HEK293 (cell line): ENCODE results near the gene MOGAT3.

Experiments used
- CTCF ChIA-PET: fragments of 350-600 bp; formaldehyde crosslinking; extraction: SDS; loops from one replicate; lab custom pipeline; 2021; ENCODE audit warnings: antibody characterized with exemption; lab: Yijun Ruan, JAX
- POLR2A ChIA-PET: fragments of 300-600 bp; formaldehyde crosslinking; extraction: SDS; loops from one replicate; lab custom pipeline; 2020; ENCODE audit warnings: antibody characterized with exemption, inconsistent platforms; lab: Yijun Ruan, JAX
- H3K27ac ChIP-seq: fragments of 200-500 bp; sonication (Bioruptor generic); 2 replicates; pipeline ENCODE4 v1.5.1; 2014; ENCODE audit warnings: low read depth, low read length, control low read depth, inconsistent platforms; ENCODE audit errors: extremely low read depth
- H3K36me3 ChIP-seq, 2 experiments: fragments of 200-500 bp in 1 of 2; sonication (Bioruptor generic) in 1 of 2; 1 replicate in 1 of 2; 2 replicates in 1 of 2; pipeline ENCODE4 v1.5.1; 2014 to 2017; ENCODE audit warnings: inconsistent platforms in 2 of 2, low read length in 2 of 2; ENCODE audit not compliant: control insufficient read depth in 2 of 2, insufficient read depth in 1 of 2
- H3K4me1 ChIP-seq: fragments of 200-500 bp; sonication (Bioruptor generic); 2 replicates; pipeline ENCODE4 v1.5.1; 2014; ENCODE audit warnings: mild to moderate bottlenecking, low read length, inconsistent platforms; ENCODE audit not compliant: control insufficient read depth, insufficient read depth
- H3K4me3 ChIP-seq: 2 replicates; pipeline ENCODE4 v1.5.1; 2011; ENCODE audit warnings: low read depth, mild to moderate bottlenecking, control low read depth, low read length, moderate library complexity
- H3K9me3 ChIP-seq: fragments of 200-500 bp; sonication (Bioruptor generic); 2 replicates; pipeline ENCODE4 v1.5.1; 2014; ENCODE audit warnings: low read depth, low read length, inconsistent platforms; ENCODE audit not compliant: control insufficient read depth, insufficient read depth
- EGR2 ChIP-seq: fragments of 450-650 bp; formaldehyde crosslinking; IDR thresholded peaks from 2 replicates; pipeline ENCODE4 v1.5.1; 2016; ENCODE audit warnings: low read depth, missing biosample characterization, missing genetic modification characterization
- GLIS2 ChIP-seq: fragments of 450-650 bp; formaldehyde crosslinking; IDR thresholded peaks from 2 replicates; pipeline ENCODE4 v1.5.1; 2016; ENCODE audit warnings: missing biosample characterization, missing genetic modification characterization
- SCRT2 ChIP-seq: fragments of 450-650 bp; formaldehyde crosslinking; IDR thresholded peaks from 2 replicates; pipeline ENCODE4 v1.5.1; 2016; ENCODE audit warnings: missing biosample characterization, missing genetic modification characterization
- ZBTB1 ChIP-seq: fragments of 450-650 bp; formaldehyde crosslinking; IDR thresholded peaks from 2 replicates; pipeline ENCODE4 v1.5.1; 2016; ENCODE audit warnings: missing biosample characterization, missing genetic modification characterization
- ZBTB17 ChIP-seq: fragments of 450-650 bp; formaldehyde crosslinking; IDR thresholded peaks from 2 replicates; pipeline ENCODE4 v1.5.1; 2016; ENCODE audit warnings: missing biosample characterization, missing genetic modification characterization
- ZFHX2 ChIP-seq: fragments of 450-650 bp; formaldehyde crosslinking; conservative IDR thresholded peaks from 2 replicates; pipeline ENCODE4 v1.5.1; 2016; ENCODE audit warnings: missing biosample characterization, missing genetic modification characterization
- ZIC2 ChIP-seq: fragments of 450-650 bp; formaldehyde crosslinking; IDR thresholded peaks from 2 replicates; pipeline ENCODE4 v1.5.1; 2016; ENCODE audit warnings: missing biosample characterization, missing genetic modification characterization
- ZNF157 ChIP-seq: fragments of 450-650 bp; formaldehyde crosslinking; IDR thresholded peaks from 2 replicates; pipeline ENCODE4 v1.5.1; 2016; ENCODE audit warnings: missing biosample characterization, missing genetic modification characterization
- ZNF324 ChIP-seq: fragments of 450-650 bp; formaldehyde crosslinking; IDR thresholded peaks from 2 replicates; pipeline ENCODE4 v1.5.1; 2016; ENCODE audit warnings: missing biosample characterization, missing genetic modification characterization
- ZNF561 ChIP-seq: fragments of 450-650 bp; IDR thresholded peaks from 2 replicates; pipeline ENCODE4 v1.5.1; 2018; ENCODE audit warnings: missing biosample characterization, missing genetic modification characterization, borderline replicate concordance
- TF ChIP-seq, protein P1 (sequence below): fragments of 450-650 bp; formaldehyde crosslinking; conservative IDR thresholded peaks from 2 replicates; pipeline ENCODE4 v1.5.1; 2016; ENCODE audit warnings: low read depth, missing biosample characterization, missing genetic modification characterization

The MOGAT3 gene

DNA sequence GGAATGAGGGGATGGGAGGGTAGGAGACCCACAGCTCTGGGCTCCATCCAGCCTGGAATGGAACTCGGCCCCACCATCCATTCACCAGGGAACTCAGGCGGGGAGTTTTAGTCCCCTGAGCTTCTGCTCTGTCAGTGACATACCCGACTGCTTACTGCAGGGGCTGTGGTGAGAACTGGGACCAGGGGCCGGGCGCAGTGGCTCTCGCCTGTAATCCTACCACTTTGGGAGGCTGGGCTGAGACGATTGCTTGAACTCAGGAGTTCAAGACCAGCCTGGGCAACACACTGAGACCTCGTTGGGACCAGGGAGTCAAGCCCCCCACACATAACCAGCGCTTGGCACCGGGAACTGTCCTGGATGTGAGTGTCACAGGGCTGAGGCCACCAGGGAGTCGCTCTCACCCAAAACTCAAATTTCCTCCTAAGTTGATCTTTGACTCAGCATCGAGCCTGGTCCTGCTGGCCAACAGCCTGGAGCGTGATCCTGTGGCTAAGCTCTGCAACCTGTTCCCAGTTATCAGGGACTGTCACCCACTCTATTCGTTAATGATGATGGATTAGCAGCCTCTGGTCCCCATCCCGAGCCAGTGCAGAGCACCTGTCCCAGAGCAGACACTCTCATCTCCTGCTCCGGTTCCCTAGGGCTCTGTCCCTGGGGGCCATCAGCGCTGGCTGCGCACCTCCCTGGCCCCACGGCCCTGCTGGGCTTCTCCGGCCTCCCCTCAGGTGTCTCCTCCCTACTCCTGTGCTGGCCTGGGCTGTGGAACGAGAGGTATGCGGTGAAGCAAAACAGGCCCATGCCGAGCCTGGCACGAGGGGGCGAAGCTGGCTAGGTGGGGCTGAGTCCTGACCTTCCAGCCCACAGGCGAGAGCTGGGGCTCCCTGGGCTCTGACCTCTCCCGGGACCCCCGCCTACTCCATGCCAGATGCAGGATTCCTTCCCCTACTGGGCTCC, 37.7 kb upstream of the MOGAT3 start:
- ChIA-PET CTCF (interaction anchor here (1.2 kb wide), 1 partner anchor 94 kb away, joined by 3 read pairs; no protein-coding TSS in a partner anchor), POLR2A (no interaction called here)
- no peak for TF ChIP-seq ZNF324 (tag by site-specific recombination)
- 0 out of 2 replicates have a peak, but pooled peaks have one; percentile 43 for TF ChIP-seq EGR2 (tag by site-specific recombination)
- no peak for TF ChIP-seq ZNF561 (tag by site-specific recombination)
- TF ChIP-seq ZBTB1, result no peak
- TF ChIP-seq ZFHX2 (tag by site-specific recombination), result 0 out of 2 replicates have a peak, but pooled peaks have one; percentile 19
- TF ChIP-seq SCRT2, result 0 out of 2 replicates have a peak, but pooled peaks have one; percentile 9
- 0 out of 2 replicates have a peak, but pooled peaks have one; percentile 56 for TF ChIP-seq ZBTB17 (tag by site-specific recombination)
- peak; percentile 17; the same call in 1 of the 2 replicates for TF ChIP-seq ZIC2 (tag by site-specific recombination)
- Histone ChIP-seq H3K9me3 (no peaks in the 10 kb centered on the region), H3K36me3 (peaks cover 0 to 42% of the 10 kb centered on the region in 2 experiments; a peak in 2 of 3 replicates), H3K4me1 (no peaks in the 10 kb centered on the region), H3K27ac (no peak overlapping the region), H3K4me3 (no peak overlapping the region)

DNA sequence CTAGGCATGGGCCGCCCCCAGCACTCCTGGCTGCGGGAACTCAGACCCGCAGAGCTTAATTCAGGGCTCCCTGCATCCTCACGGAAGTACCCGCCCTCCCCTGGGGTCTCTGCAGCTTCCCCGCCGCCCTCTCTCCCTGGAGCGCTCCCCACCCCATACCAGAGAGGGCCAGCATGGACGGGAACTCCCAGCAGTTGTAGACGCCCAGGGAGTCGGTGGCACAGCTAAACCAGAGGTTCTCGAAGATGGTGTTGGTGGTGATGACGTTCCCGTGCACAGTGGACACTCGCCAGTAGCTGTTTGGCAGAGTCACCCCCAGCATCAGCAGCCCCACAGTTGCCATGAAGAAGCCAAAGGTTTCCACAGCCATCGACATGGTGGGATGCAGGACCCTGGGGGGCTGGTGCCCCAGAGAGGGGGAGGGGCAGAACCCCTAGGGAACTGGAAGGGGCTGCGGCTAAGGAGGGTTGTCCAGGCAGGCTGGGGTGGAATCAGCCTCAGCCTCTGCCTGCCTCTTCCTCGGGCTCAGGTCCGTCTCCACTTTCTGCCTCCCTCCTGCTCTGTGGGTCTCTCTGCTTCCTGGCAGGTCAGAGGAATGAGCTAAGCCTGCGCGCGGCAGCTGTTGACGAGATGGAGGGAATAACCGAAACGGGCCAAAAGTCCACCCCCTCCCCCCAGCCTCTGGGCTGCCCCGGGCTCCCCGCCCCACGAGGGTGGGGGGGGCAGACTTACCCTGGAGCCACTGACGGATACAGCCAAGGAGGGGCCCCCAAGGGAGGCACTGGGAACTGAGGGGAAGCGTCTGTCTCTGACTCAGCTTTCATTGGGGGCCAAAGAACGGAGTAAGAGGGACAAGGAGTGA, 36.6 kb upstream of the MOGAT3 start, which contains the start of gene CLDN15:
Gene CLDN15 (minus strand): TSS at position 597 of the 862 bp plus-strand sequence. CDS start 221 bp downstream, at position 376.
- TF ChIP-seq ZNF157 (tag by site-specific recombination) (no peak), GLIS2 (peak; percentile 31; the same call in 1 of the 2 replicates), ZIC2 (tag by site-specific recombination) (0 out of 2 replicates have a peak, but pooled peaks have one; percentile 14)
- TF ChIP-seq, all 188 proteins: peak for 2
- Histone ChIP-seq H3K4me1 (no peaks in the 10 kb centered on the region), H3K4me3 (no peak within 1 kb of the TSS), H3K36me3 (peaks cover 0 to 37% of the 10 kb centered on the region in 2 experiments; a peak in 2 of 3 replicates), H3K9me3 (no peaks in the 10 kb centered on the region), H3K27ac (no peak within 1 kb of the TSS)
- ChIA-PET POLR2A (interaction anchor here (0.6 to 0.9 kb wide), 2 partner anchors 20 to 93 kb away, joined by 3 read pairs; partner anchors contain the start of gene PLOD3), CTCF (interaction anchor here (0.6 to 1.5 kb wide), 2 partner anchors 45 to 63 kb away, joined by 3 to 6 read pairs; no protein-coding TSS in a partner anchor)

DNA sequence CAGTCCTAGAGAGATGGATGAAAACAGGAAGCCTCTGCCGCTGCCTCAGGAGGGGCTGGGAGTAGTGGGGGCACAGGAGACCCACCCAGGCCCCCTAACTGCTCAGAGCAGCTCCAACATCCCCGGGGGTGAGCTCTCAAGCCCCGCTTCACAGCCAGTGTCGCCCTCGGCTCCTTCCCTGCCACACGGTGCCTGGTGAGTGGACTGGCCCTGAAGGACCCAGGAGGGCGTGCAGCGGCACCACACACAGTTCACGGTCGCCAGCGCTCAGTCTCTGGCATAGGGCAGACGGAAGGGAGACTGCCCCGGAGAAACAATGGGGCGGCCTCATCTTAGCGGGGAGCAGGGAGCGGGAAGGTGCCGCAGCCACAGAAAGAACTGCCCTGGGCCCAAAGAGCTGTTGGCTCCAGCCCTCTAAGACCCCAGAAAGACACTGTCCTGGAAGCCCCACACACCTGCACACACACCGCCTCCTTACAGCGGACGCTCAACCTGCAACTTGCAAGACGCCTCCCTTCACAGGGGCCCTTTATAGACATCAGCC, 35.5 kb upstream of the MOGAT3 start:
- CTCF ChIA-PET, result interaction anchor here (1.5 to 1.8 kb wide), 2 partner anchors 8 to 47 kb away, joined by 3 to 28 read pairs; partner anchors contain the start of gene FIS1
- peaks cover 0 to 37% of the 10 kb centered on the region in 2 experiments; a peak in 2 of 3 replicates for H3K36me3 ChIP-seq
- TF ChIP-seq, protein P1, sequence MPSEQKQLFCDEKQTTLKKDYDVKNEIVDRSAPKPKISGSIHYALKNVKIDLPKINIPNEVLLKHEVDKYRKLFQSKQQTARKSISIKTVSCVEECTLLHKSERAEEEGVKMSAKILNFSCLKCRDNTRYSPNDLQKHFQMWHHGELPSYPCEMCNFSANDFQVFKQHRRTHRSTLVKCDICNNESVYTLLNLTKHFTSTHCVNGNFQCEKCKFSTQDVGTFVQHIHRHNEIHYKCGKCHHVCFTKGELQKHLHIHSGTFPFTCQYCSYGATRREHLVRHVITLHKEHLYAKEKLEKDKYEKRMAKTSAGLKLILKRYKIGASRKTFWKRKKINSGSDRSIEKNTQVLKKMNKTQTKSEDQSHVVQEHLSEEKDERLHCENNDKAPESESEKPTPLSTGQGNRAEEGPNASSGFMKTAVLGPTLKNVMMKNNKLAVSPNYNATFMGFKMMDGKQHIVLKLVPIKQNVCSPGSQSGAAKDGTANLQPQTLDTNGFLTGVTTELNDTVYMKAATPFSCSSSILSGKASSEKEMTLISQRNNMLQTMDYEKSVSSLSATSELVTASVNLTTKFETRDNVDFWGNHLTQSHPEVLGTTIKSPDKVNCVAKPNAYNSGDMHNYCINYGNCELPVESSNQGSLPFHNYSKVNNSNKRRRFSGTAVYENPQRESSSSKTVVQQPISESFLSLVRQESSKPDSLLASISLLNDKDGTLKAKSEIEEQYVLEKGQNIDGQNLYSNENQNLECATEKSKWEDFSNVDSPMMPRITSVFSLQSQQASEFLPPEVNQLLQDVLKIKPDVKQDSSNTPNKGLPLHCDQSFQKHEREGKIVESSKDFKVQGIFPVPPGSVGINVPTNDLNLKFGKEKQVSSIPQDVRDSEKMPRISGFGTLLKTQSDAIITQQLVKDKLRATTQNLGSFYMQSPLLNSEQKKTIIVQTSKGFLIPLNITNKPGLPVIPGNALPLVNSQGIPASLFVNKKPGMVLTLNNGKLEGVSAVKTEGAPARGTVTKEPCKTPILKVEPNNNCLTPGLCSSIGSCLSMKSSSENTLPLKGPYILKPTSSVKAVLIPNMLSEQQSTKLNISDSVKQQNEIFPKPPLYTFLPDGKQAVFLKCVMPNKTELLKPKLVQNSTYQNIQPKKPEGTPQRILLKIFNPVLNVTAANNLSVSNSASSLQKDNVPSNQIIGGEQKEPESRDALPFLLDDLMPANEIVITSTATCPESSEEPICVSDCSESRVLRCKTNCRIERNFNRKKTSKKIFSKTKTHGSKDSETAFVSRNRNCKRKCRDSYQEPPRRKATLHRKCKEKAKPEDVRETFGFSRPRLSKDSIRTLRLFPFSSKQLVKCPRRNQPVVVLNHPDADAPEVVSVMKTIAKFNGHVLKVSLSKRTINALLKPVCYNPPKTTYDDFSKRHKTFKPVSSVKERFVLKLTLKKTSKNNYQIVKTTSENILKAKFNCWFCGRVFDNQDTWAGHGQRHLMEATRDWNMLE (tag by site-specific recombination), result no peak

More for the DNA sequence above, 35.5 kb upstream of the MOGAT3 start:
- H3K4me3 ChIP-seq, result no peak overlapping the region
- H3K27ac ChIP-seq, result no peak overlapping the region
- no peaks in the 10 kb centered on the region for H3K9me3 ChIP-seq
- H3K4me1 ChIP-seq, result no peaks in the 10 kb centered on the region
- POLR2A ChIA-PET, result interaction anchor here (0.6 to 1.0 kb wide), 2 partner anchors 46 to 92 kb away, joined by 3 read pairs; no protein-coding TSS in a partner anchor
